Thyroid gland (tissue), 4 donors: Measurements from ENCODE around the gene GPR15. TPM values are rescaled to one million over a fixed set of nuclear protein-coding genes. Genes with fewer than 3 reads are reported as not detected.

Experiments used
- small RNA-seq: library from RNA; depleted of rRNA; stranded (forward); fragments of <200 nt; gene quantifications from one replicate; pipeline ENCODE3, GENCODE V24; 2016
- total RNA-seq, 4 donors: library from RNA; depleted of rRNA; stranded (reverse); fragments of >200 nt; gene quantifications; one replicate each; pipeline ENCODE4 v1.2.3, GENCODE V29; 2016

Gene GPR15
- total RNA-seq, 4 donors from 2014 or later = not detected

Small RNA genes lying within 50 kb of the gene (small RNA-seq; reads per million reads assigned to genes)
- gene RPL38P4 = not detected

Other genes with a start within 250 kb of the GPR15 start
- gene OR5H2, start 249.5 kb upstream of the GPR15 start, total RNA-seq = not detected
- not detected for gene OR5K4, start 178.1 kb upstream of the GPR15 start, total RNA-seq
- not detected for gene OR5K3, start 141.3 kb upstream of the GPR15 start, total RNA-seq
- not detected for gene OR5K1, start 68.8 kb upstream of the GPR15 start, total RNA-seq
- gene OR5K2, start 34.3 kb upstream of the GPR15 start, total RNA-seq = not detected
- gene CLDND1, start 9.1 kb upstream of the GPR15 start, total RNA-seq = 100 to 1,000 TPM in 2 of 4 donors, 10 to 100 TPM in 2; 70.2 to 112 (median 91.6) TPM
- 10 to 100 TPM; 14.8 to 27.9 (median 26.3) TPM for gene CPOX, start 61.6 kb downstream of the GPR15 start, total RNA-seq
- 10 to 100 TPM in 2 of 4 donors, 1 to 10 TPM in 2; 7.4 to 14.5 (median 9.9) TPM for gene ST3GAL6, start 231.4 kb downstream of the GPR15 start, total RNA-seq